HG02571 (cell line): ENCODE results near the gene CD4.

Experiments
- ATAC-seq: cut with Tn5 transposase; IDR thresholded peaks from one replicate; pipeline ENCODE4 v1.9.1; 2021; ENCODE audit warnings: mild to moderate bottlenecking, moderate library complexity; ENCODE audit not compliant: unreplicated experiment

The CD4 gene

GRCh38 chr12:6810758-6811157, 21.4 kb downstream of the CD4 start:
- ATAC-seq, result no peak

- no peak for ATAC-seq
Measured at GRCh38 chr12:6813363-6813762, 24.0 kb downstream of the CD4 start.

- ATAC-seq, result no peak
Measured at GRCh38 chr12:6816598-6816997, 27.3 kb downstream of the CD4 start.

- ATAC-seq, result no peak
Measured at GRCh38 chr12:6817098-6817497, 27.8 kb downstream of the CD4 start.

- ATAC-seq, result no peak
Measured at GRCh38 chr12:6817662-6818157, 28.4 kb downstream of the CD4 start.

GRCh38 chr12:6818222-6818621, 28.9 kb downstream of the CD4 start:
- no peak for ATAC-seq

- no peak for ATAC-seq
Measured at GRCh38 chr12:6818645-6819044, 29.3 kb downstream of the CD4 start.

- no peak for ATAC-seq
Measured at GRCh38 chr12:6819106-6820030, 30.0 kb downstream of the CD4 start.

- no peak for ATAC-seq
Measured at GRCh38 chr12:6820166-6820565, 30.8 kb downstream of the CD4 start.

- no peak for ATAC-seq
Measured at GRCh38 chr12:6821591-6822425, 32.5 kb downstream of the CD4 start, which contains the start of gene GPR162. Gene GPR162, plus strand, starts transcription at chr12:6821821. Its CDS starts 2,078 bp downstream, at chr12:6823899.

- no peak for ATAC-seq
Measured at GRCh38 chr12:6822426-6823135, 33.3 kb downstream of the CD4 start.

GRCh38 chr12:6823182-6824084, 34.1 kb downstream of the CD4 start:
- ATAC-seq, result no peak

- ATAC-seq, result no peak
Measured at GRCh38 chr12:6824085-6824775, 34.9 kb downstream of the CD4 start.

GRCh38 chr12:6824901-6825381, 35.6 kb downstream of the CD4 start:
- ATAC-seq, result no peak

- ATAC-seq, result no peak
Measured at GRCh38 chr12:6825398-6826124, 36.2 kb downstream of the CD4 start.

- no peak for ATAC-seq
Measured at GRCh38 chr12:6826125-6826733, 36.9 kb downstream of the CD4 start.

- no peak for ATAC-seq
Measured at GRCh38 chr12:6826734-6827436, 37.6 kb downstream of the CD4 start.
